ENCODE data around the gene PROC. TPM values are rescaled to one million over a fixed set of nuclear protein-coding genes. Genes with fewer than 3 reads are reported as not detected.
"Not testable (repeated sequence)": the region's sequence is repeated elsewhere in the genome, so short reads cannot be mapped to it uniquely, and the experiment has no call there.

The PROC gene
- total RNA-seq, 2 experiments from 2014 or later = 0.41 to 0.59 TPM

DNA sequence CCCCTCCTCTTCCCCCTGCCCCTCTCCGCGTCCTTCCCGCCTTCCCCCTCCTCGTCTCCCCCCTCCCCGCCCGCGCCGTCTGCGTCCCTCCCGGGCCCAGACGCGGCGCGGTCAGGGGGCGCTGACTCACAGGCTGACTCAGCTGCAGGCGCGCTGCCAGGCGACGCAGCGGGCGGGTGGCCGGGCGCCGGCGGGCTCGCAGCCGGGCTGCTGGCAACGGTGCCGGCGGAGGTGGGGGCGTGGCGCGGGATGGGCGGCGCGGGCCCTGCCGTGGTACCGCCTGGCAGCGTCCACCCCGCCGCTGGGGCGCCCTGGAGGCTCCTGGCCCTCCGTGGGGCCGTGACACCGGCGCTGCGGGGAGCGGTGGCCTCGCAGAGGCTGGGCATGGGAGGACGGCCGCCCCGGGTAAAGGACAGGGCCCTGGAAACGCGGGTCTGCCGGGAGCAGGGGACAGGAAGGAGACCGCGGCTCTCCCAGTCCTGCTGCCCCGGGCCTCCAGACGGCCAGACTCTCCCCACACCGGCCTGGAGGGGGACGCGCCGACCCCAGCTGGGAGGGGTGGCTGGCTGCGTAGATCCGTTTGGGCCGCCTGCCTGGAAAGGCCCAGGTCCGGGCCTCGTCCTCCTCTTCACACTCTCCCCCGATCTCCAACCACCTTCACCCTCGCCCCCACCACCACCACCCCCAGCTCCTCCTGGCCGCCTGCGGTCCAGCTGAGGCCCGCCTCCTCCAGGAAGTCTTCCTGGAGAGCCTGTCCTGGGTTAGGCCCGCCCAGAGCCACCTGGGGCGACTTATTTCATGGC is 10.0 kb upstream of the PROC start:
- Histone ChIP-seq H3K9me2 (ENCODE audit: insufficient read depth, low read length) (no peaks in the 10 kb centered on the region), H3K4me3 (ENCODE audit: low read depth, low read length, poor library complexity, severe bottlenecking) (peak overlapping the region; percentile 39), H3K36me3 (ENCODE audit: insufficient read depth, low read length) (no peaks in the 10 kb centered on the region), H3K79me2 (ENCODE audit: insufficient read depth, low read depth, low read length) (no peaks in the 10 kb centered on the region), H3K9me3 (ENCODE audit: low read length) (peaks cover 11% of the 10 kb centered on the region; the same call in 1 of the 2 replicates), H3K4me1 (ENCODE audit: insufficient read depth, low read length, poor library complexity, severe bottlenecking) (peaks cover 48% of the 10 kb centered on the region), H3K27ac (ENCODE audit: low read depth, low read length, poor library complexity, severe bottlenecking) (no peak overlapping the region), H3K4me2 (ENCODE audit: low read length) (peak overlapping the region; percentile 55), H2AFZ (ENCODE audit: low read length) (peak overlapping the region; percentile 78), H4K20me1 (ENCODE audit: insufficient read depth, low read length) (no peaks in the 10 kb centered on the region)
- BruUV-seq (replicated peaks) = no TSS peak
- CTCF ChIA-PET (ENCODE audit: unreplicated experiment) = no interaction called here
- intact Hi-C loops (cut with micrococcal nuclease; ENCODE audit: unreplicated experiment) = no loop called here
- POLR2A ChIA-PET = no interaction called here
- TF ChIP-seq CTCF (conservative IDR thresholded peaks at IDR 0.05; ENCODE audit: low read length) (no peak), EZH2phosphoT487 (IDR thresholded peaks at IDR 0.05; ENCODE audit: borderline replicate concordance, low read depth, low read length) (no peak)
- peak; percentile 49 for DNase-seq (ENCODE audit: low spot score)

- intact Hi-C loops (cut with micrococcal nuclease; ENCODE audit: unreplicated experiment) = no loop called here
- no peak overlapping the region for H3K27ac ChIP-seq (ENCODE audit: low read depth, low read length, poor library complexity, severe bottlenecking)
- H3K79me2 ChIP-seq (ENCODE audit: insufficient read depth, low read depth, low read length) = no peaks in the 10 kb centered on the region
- TF ChIP-seq CTCF (conservative IDR thresholded peaks at IDR 0.05; ENCODE audit: low read length) (no peak), EZH2phosphoT487 (IDR thresholded peaks at IDR 0.05; ENCODE audit: borderline replicate concordance, low read depth, low read length) (no peak)
- no peaks in the 10 kb centered on the region for H3K9me2 ChIP-seq (ENCODE audit: insufficient read depth, low read length)
- H4K20me1 ChIP-seq (ENCODE audit: insufficient read depth, low read length) = no peaks in the 10 kb centered on the region
- peak overlapping the region; percentile 78; the same call in 1 of the 2 replicates for H2AFZ ChIP-seq (ENCODE audit: low read length)
- no peaks in the 10 kb centered on the region for H3K36me3 ChIP-seq (ENCODE audit: insufficient read depth, low read length)
- peaks cover 12% of the 10 kb centered on the region; the same call in 1 of the 2 replicates for H3K9me3 ChIP-seq (ENCODE audit: low read length)
- DNase-seq (ENCODE audit: low spot score) = no peak
- no TSS peak for BruUV-seq (replicated peaks)
- POLR2A ChIA-PET = no interaction called here
- CTCF ChIA-PET (ENCODE audit: unreplicated experiment) = no interaction called here
- H3K4me2 ChIP-seq (ENCODE audit: low read length) = peak overlapping the region; percentile 55; the same call in 1 of the 2 replicates
- peaks cover 48% of the 10 kb centered on the region for H3K4me1 ChIP-seq (ENCODE audit: insufficient read depth, low read length, poor library complexity, severe bottlenecking)
- H3K4me3 ChIP-seq (ENCODE audit: low read depth, low read length, poor library complexity, severe bottlenecking) = no peak overlapping the region
Observed at GRCh38 chr2:127408807-127409099, 9.5 kb upstream of the PROC start.

DNA sequence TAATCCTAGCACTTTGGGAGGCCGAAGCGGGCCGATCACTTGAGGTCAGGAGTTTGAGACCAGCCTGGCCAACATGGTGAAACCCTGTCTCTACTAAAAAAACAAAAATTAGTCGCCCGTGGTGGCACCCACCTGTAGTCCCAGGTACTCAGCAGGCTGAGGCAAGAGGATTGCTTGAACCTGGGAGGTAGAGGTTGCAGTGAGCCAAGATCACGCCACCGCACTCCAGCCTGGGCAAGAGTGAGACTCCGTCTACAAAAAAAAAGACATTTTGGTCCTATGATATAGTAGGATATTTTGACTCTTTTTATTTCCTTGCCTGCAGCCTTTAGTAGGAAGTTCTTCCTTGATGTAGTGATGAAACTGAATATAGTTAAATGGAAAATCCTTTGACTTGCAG is 8.5 kb upstream of the PROC start:
- H4K20me1 ChIP-seq (ENCODE audit: insufficient read depth, low read length); H3K4me3 ChIP-seq (ENCODE audit: low read depth, low read length, poor library complexity, severe bottlenecking); H3K27ac ChIP-seq (ENCODE audit: low read depth, low read length, poor library complexity, severe bottlenecking); CTCF ChIA-PET (ENCODE audit: unreplicated experiment); POLR2A ChIA-PET; H2AFZ ChIP-seq (ENCODE audit: low read length); H3K79me2 ChIP-seq (ENCODE audit: insufficient read depth, low read depth, low read length); H3K36me3 ChIP-seq (ENCODE audit: insufficient read depth, low read length); intact Hi-C loops (cut with micrococcal nuclease; ENCODE audit: unreplicated experiment); BruUV-seq (replicated peaks); H3K4me2 ChIP-seq (ENCODE audit: low read length); DNase-seq (ENCODE audit: low spot score); H3K9me2 ChIP-seq (ENCODE audit: insufficient read depth, low read length): not testable (repeated sequence)
- peaks cover 41% of the 10 kb centered on the region for H3K4me1 ChIP-seq (ENCODE audit: insufficient read depth, low read length, poor library complexity, severe bottlenecking)
- peaks cover 12% of the 10 kb centered on the region; the same call in 1 of the 2 replicates for H3K9me3 ChIP-seq (ENCODE audit: low read length)
